ENCODE data around the gene DAZL.

Gene DAZL

GRCh38 chr3:16546186-16547010 is 58.8 kb downstream of the DAZL start:
- DNase-seq (ENCODE audit: extremely low read depth in 1 of 2, low read depth in 1 of 2) = no peak

GRCh38 chr3:16545413-16546185 is 59.6 kb downstream of the DAZL start:
- no peak for DNase-seq (ENCODE audit: extremely low read depth in 1 of 2, low read depth in 1 of 2)

GRCh38 chr3:16543242-16543864 is 61.9 kb downstream of the DAZL start:
- no peak for DNase-seq (ENCODE audit: extremely low read depth in 1 of 2, low read depth in 1 of 2)

GRCh38 chr3:16538507-16538906 is 66.7 kb downstream of the DAZL start:
- DNase-seq (ENCODE audit: extremely low read depth in 1 of 2, low read depth in 1 of 2) = no peak

- no peak for DNase-seq (ENCODE audit: extremely low read depth in 1 of 2, low read depth in 1 of 2)
Observed at GRCh38 chr3:16536996-16537395, 68.2 kb downstream of the DAZL start.
